Measurements from ENCODE around the gene DCXR.

The DCXR gene

DNA sequence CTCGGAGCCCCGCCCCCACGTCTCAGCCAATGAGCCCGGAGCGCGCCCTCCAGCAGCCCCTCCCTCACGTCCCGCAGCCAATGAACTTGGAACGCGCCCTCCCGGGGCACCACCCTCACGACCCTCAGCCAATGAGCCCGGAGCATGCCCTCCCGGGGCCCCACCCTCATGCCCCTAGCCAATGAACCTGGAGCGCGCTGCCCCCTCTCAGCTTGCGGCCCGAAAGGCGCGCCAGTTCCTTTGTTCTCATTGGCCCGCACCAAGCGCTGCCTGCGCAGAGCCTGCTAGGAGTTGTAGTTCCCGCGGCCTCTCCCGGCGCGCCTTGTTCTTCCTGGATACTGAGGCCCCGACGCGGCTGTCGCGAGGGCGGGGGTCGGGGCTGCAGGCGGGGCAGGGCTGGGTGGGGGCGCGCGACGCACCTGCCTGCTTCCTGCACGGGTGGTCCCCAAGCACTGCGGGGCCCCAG, 14.5 kb downstream of the DCXR start, which contains the start of gene LRRC45:
Gene LRRC45, plus strand, starts transcription at position 325 of the 466 bp plus-strand sequence. CDS start 339 bp downstream, outside the sequence.
- peak; percentile 100 for DNase-seq (ENCODE audit: low spot score)

DNA sequence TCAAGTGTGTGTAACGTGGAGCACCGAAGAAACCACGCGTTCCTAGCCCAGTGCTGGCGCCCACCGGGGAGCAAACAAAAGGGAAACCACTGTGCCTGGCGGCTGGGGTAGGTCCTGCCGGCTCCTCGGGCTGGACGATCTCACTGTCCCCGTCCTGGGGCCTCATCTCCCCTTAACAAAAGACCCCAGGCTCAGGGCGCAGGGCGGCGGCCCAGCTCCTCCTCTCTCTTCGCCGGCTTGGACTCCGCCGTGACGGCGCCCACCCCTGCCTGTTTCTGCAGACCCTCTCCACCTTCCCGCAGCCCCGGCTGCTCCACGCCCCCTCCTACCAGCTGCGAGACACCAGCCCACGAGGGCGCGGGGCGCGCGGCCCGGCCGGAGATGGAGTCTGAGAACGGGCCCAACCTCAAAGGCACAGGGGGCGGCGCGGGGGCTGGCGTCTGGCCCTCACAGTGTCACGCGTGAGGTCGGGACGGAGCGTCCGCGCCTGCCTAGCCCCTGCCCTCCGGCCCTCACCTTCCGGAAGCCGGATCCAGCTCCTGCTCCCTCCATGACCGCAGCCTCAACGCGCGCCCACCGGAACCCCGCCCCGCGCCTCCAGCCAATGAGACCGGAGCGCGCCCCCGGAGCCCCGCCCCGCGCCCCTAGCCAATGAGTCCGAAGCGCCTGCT, 15.1 kb downstream of the DCXR start, which contains the start of gene CENPX:
Gene CENPX, minus strand, starts transcription at position 569 of the 671 bp plus-strand sequence. Its CDS starts 17 bp downstream, at position 552.
- no peak for DNase-seq (ENCODE audit: low spot score)

DNA sequence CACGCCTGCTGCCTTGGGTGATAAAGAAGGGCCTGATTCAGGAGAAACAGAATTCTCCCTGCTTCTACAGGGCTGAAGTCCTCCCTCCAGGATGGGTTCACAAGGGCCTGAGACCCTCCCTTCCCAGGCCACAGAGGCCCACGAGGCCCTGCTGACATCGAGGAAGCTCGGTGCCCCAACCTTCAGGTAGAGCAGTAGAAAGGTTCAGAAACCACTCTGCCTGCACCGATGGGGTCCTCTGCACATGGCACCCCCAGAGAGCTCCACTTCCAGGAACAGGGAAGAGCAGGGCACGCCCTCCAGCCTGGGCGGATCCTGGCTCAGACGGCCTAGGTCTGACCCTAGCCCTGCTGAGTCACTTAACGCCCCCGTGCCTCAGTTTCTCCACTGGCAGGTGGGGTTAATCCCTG, 15.6 kb downstream of the DCXR start:
- DNase-seq (ENCODE audit: low spot score) = no peak

DNA sequence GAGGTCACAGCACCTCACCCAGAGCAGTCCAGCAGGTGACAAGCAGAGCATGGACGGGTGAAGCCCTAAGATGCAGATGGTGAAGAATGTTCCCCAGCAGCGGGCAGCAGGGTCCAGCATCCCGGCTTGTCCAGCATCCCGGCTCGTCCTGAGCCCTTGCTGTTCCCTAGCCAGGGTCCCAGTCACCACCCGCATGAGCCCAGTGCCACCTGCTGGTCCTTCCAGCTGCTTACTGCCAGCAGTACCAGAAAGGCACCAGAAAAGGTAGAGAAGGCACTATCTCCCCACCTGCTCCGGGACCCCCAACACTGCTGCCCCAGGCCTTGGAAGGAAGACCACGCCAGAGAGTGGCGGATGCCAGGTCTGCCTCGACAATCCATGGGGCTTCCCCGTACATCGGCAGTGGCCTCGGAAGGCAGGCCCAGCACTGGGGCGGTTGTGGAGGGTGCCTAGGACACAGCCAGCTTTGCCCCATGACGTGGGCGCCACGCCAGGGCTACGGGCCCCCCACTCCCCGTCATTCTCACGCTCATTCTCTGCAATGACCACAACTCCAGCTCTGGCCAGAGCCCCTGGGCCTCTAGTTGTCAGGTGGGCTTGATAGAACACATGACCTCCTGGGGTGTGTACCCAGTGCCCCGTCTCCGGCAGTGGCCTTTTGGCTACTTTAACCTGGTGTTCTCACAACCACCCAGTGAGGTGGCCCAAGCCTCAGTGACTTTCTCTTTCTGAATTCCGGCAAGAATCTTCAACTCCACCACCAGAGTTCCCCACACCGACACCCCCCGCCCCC, 16.2 kb downstream of the DCXR start:
- peak; percentile 82 for DNase-seq (ENCODE audit: low spot score)

DNA sequence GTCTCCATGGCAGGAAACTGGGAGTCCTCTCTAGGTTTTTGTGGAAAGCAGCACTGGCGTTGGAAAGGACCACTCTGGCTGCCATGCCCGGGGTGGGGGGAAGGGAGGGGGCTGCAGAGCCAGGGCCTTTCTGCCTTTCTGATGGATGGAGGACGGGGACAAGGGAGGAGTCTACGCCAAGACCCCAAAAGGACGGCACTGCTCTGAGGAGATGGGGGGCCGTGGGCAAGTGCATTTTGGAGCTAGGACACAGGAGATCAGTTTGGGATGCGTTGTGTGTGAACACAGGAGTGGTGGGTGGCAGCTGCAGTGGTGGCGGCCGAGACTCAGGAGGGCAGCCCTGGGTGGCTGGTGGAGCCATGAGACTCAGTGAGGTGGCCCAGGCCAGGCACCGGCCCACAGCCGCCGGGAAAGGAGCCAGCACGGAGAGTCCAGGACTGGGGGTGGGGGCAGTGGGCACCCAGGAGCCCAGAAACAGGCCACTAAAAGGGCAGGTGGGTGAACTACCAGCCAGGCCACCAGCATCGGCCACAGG, 16.9 kb downstream of the DCXR start:
- no peak for DNase-seq (ENCODE audit: low spot score)

DNA sequence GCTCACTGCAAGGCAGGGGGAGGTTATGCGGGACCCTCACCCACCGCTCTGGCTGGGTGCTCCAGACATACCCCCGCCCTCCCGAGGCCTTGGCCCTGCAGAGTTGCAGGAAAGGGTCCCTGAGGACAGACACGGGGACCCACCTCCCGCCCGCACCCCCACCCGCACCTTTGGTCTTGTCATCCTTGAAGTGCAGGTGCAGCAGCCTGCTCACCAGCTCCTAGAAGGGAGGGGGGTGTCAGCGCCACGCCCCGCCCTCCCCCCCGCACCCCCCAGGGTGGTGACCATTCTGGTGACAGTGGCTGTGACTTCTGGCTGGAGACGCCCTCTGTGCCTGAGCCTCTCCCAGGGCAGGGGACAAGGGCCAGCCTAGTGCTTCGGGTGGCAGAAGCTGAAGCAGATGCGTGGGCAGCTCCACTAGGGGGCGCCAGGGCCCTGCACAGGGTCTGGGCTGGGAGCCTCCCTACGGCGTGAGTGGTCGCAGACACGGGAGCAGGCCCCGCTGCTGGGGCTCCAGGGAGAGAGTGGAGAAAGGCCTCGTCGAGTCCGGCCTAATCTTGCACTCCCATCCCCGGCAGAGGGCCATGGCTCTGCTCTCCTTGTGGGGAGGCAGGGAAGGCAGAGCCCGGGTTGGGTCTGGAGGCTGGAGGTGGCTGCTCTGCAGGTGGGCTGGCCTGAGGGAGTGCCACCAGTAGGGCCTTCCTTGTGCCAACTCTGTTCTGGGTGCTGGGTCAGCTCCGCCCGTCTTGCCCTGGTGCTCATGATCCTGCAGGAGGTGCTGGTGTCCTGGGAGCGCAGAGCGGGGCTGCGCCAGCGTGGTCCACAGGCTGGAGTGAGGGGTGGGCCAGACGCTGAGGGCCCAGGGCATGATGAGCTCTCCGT, 17.6 kb downstream of the DCXR start:
- DNase-seq (ENCODE audit: low spot score) = peak; percentile 74

DNA sequence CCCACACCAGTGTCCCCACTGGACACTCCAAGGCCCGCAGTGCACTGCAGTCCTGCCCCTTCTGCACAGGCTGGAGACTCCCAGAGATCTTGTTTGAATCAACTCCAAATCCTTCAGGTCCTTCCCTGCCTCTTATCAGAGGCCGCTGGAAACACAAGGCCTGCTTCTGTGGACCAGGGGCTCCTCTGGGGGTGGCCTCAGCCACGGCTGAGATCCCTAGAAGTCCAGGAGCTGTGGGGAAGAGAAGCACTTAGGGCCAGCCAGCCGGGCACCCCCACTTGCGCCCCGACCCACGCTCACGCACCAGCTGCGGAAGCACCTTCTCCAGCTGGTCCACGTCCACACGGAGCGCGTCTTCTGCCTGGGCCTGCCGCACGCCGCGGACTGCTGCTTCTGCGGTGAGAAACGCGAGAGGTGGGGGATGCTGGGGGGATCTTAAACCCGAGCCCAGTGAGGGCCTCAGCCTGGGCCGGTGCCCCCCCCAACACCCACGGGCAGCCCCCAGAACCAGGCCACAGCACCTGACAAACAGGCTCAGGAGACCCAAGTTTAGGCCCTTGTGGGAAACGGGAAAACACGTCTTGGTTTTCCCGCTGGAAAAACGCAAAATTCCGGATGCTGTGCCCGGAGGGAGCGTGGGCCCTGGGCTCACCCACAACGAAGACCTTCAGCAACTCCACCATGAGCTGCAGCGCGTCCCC, 18.4 kb downstream of the DCXR start:
- no peak for DNase-seq (ENCODE audit: low spot score)

DNA sequence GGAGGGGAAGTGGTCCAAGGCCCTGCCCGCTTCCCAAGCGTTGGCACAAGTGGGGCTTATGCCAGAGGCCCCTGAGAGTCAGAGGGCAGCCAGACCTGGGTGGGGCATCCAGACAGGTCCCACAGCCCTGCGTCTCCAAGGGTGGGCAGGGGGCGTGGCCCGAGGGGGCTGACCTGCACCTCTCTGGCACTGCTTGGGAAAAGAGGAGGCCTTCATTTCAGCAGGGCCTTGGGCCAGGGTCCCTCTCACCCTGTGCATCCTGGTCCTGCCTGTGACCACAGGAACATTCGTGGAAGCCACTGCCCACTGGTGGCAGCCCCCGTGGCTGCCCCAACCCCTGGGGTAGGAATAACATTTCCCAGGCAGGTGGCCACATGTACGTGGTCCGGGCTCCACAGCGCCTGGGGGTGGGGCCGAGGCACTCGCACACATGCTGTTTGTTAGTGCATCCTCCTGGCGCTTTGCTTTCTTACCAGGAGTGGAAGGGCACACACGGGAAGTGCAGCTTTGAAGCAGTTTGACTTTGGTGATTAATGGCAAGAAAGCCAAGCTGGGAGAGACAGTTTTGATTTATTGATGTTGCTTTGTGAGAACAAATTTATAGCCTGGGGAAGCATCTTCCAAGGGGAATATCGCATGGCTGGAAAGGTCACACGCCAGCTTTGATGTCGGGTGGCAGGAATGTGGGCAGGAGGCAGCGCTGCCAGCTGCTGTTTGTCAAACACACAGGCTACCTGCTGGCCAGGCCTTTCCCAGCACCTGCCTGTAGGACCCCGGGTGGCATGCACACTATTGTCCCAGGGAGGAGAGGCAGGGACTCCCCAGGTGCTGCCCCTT, 19.1 kb downstream of the DCXR start:
- no peak for DNase-seq (ENCODE audit: low spot score)

DNA sequence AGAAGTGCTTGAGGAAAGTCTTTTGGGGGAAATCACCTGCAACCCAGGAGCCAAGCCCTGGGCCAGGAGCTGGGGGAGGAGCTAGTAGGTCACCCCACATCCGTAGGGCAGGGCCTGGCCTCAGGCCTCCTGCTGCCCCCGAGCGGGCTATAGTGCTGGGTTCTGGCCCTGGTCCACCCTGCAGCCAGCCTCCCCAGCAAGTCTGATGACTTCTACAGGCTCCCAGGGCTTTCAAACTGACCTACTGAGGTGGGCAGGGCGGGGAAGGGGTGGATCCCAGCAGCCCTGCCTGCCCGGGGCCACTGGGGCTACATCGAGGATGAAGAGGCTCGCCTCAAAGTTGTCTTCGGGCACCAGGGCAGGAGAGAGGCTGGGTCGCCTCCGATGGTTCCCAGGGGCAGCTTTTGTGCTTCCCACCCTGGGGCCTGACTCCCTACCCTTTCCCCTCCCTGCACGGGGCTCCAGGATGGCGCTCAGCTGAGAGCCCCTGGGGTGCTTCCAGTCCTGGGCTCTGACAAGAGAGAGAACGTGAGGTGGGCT, 19.8 kb downstream of the DCXR start:
- no peak for DNase-seq (ENCODE audit: low spot score)

DNA sequence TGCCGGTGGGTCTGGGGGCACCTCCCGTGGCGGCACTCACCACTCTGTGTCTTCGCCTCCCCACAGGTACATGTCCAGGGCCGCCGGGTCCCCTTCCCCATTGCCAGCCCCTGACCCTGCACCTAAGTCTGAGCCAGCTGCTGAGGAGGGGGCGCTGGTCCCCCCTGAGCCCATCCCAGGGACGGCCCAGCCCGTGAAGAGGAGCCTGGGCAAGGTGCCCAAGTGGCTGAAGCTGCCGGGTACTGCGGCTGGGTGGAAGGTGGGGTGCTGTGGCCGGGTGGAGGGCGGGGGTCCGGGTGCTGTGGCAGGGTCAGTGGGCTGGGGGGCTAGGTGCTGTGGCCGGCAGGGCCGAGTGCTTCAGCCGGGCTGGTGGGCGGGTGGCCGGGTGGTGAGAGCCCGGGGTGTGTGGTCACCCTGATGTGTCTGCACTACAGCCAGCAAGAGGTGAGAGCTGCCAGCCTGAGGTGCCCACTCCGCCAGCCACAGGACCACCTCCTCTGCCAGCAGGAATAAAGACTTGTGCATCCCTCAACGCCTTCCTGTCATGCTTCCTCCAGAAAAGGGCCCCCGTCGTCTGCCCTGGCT, 20.5 kb downstream of the DCXR start:
- no peak for DNase-seq (ENCODE audit: low spot score)

DNA sequence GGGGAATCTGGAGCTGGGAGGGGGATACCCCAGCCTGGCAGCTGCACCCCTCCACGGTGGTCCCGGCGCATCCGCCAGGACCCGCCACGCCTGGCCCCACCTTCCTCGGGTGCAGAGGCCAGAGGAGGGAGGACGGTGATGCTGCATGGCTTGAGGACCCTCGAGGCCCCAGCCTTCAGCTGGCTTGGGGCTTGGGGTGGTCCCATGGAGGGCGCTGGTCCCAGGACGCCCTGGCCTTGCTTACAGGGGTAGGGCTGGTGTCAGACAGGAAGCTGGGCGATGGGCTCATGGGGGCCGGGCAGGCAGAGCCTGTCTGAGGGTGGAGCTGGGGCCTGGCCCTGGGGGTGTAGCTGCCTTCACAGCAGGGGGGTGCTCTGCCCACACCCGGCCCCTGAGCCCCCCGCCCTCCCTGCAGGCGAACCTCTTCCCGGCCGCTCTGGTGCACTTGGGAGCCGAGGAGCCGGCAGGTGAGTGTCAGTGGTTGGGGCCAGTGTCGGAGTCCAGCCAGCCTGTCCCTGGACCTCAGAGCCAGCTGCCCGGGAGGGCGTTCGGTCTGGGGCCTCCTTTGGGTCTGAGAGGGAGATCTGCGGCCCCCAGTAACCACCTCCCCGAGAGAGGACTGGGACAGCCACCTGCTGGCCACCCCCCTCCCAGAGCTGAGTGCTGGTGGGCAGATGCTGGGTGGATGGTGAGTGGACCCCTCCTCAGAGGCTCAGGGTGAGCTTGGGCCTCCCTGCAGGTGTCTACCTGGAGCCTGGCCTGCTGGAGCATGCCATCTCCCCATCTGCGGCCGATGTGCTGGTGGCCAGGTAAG, 21.2 kb downstream of the DCXR start:
- no peak for DNase-seq (ENCODE audit: low spot score)

DNA sequence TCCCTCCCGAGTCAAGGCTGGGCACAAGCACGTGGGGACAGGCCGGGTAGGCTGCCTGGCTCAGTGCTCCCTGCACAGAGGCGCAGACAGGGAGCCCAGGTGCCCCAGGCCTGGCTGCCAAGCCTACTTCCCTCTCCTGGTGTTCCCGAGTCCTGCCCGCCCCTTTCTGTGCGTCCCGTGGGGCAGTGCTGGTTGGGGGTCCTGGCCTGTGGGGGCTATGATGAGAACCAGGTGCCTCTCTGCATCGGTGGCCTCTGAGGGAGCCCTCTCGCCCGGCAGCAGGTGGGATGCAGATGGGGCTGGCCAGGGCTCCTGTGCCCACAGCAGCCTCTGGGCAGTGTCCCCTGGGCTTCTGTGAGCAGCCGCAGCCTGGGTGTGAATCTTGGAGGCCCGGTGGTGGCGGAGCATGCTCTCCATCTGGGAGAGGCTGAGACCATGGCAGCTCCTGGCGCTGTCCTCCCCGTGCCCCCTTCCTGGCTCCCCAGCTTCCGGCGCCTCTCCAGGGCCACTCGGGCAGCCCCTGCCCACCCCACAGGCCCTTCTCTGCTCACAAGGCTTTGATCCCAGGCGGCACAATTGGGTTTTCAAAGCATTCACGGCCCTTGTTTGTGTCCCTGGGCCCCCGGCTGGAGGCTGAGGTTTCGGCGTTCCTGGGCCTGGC, 22.1 kb downstream of the DCXR start:
- no peak for DNase-seq (ENCODE audit: low spot score)

DNA sequence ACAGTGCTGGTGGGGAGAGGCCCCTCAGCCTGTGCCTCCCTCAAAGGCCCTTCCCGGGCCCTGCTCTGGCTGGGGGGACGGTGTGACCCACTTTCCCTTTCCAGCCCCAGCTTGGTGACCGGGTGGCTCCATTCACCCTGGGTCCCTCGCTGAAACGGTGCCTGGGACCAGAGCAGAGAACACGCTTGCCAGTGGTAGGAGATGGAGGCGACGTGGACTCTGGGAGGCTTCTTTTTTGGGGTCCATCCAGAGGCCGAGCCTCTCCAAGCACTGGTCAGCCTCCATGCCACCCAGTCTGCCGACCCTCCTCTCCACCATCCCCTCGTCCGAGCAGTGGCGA, 22.6 kb downstream of the DCXR start:
- no peak for DNase-seq (ENCODE audit: low spot score)

DNA sequence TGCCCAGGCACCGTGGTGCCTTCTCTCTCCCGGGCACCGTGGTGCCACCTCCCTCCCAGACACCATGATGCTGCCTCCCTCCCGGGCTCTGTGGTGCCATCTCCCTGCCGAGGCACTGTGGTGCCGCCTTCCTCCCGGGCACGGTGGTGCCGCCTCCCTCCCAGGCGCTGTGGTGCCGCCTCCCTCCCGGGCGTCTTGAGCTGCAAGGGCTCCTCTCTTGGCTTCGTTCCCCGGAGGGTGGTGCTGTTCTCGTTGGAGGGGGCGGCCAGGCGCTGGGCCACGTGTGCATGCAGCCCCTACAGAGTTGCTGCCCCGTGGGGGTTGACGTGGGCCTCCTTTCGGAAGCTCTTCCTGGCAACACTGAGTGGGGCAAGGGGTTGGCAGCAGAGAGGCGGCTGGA, 23.1 kb downstream of the DCXR start:
- no peak for DNase-seq (ENCODE audit: low spot score)

DNA sequence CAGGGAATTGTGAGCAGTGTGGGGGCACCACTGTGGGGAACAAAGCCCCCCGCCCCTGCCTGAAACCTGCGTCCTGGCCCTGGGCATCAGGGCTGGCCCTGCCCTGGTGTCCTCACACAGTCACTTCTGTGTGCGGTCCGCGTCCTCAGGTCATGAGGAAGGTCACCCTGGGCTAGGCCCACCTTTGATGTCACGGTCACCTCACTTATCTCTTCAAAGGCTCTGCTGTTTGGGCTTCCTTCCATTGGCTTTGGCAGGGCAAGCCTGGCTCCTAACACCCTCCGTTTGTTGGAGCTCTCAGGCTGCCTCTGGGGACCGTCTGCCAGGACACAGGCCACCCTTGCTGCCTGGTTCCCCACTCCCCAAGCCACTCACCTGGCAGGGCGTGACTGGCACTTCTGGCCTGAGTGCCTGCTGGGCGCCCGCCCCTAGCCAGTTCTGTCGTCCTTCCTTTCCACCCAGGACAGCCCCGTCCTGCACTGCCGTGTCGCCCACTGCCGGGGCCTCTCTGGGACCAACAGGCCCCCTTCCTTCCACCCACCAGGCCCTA, 23.6 kb downstream of the DCXR start:
- DNase-seq (ENCODE audit: low spot score) = no peak

DNA sequence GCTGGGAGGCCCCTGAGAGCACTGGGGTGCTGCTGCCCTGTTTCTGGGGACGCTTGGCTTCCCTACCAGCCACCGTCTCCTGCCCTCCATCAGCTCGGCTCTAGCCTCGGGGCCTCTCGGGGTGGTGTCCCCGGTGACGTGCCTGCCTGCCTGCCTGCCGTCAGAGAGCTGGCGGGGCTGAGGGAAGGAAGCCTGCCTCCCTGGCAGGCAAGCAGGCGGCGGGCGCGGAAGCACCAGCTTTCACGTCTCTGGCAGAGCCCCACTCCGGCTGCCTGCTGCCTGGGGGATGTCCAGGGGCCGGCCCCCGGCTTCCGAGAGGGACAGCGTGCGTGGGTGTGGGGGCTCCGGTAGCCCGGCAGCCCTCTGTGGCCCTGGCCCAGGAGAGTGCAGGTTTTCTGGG, 24.2 kb downstream of the DCXR start:
- no peak for DNase-seq (ENCODE audit: low spot score)

DNA sequence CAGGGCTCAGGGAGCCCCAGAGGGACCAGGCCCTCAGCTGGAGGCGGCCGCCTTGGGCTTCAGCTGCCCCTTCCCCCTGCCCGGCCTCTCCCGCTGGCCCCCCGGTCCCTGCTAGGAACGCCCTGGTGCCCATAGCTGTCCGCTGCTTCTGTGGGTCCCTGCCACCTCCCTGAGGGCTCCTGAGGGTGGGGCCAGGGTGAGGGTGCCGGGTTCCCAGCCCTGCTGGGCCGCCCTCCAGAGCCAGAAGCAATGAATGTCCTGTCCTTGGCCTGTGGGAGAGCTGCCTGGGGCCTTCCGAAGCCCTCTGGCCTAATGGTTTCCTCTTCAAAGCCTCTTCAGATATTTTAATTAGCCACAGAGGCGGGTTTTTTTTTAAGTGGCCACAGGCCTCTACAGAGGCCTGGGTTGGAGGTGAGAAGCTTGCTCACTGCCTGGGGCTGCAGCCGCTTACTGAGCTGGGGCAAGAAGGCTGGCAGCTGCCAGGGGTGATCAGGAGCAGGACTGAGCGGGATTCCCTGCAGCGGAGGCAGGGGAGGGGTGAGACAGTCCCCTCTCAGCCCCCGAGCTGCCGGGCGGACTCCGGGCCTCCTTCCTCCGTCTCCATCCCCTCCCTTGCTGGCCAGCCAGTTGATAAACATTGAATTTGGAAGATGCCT, 24.7 kb downstream of the DCXR start:
- DNase-seq (ENCODE audit: low spot score) = no peak

DNA sequence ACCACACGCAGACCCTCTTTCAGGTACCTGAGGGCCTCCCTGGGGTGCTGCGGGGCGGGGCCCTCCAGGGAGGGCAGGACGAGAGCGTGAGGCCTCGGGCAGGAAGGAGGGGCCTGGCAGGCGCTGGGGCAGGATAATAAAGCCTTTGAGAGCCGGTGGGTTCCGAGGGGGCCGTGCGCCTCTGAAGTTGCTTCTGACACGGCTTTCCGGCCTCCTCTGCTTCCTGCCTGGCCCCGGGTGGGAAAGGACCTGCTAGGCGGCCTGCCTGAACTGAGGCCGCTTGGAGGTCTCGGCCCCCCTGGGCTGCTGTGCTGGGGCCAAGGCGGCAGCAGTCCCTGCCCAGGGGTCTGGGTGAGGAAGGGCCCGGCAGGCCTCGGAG, 25.2 kb downstream of the DCXR start:
- no peak for DNase-seq (ENCODE audit: low spot score)

All from GM03348 (cell line).